GM19452 (cell line): ENCODE measurements around the gene CEPT1.

Source experiments
- ATAC-seq: cut with Tn5 transposase; IDR thresholded peaks from one replicate; pipeline ENCODE4 v1.9.1; 2021; ENCODE audit not compliant: unreplicated experiment

CEPT1 gene

GRCh38 chr1:111145963-111146768, 6.1 kb downstream of the CEPT1 start:
- no peak for ATAC-seq

- ATAC-seq = no peak
Measured at GRCh38 chr1:111147948-111148347, 7.9 kb downstream of the CEPT1 start.

- peak; percentile 52 for ATAC-seq
Measured at GRCh38 chr1:111148376-111148881, 8.4 kb downstream of the CEPT1 start.

GRCh38 chr1:111151838-111152237, 11.8 kb downstream of the CEPT1 start:
- ATAC-seq = no peak

GRCh38 chr1:111154021-111154999, 14.3 kb downstream of the CEPT1 start:
- no peak for ATAC-seq

GRCh38 chr1:111157431-111157830, 17.4 kb downstream of the CEPT1 start:
- no peak for ATAC-seq

- ATAC-seq = no peak
Measured at GRCh38 chr1:111161843-111162487, 21.9 kb downstream of the CEPT1 start.

GRCh38 chr1:111162488-111162880, 22.5 kb downstream of the CEPT1 start:
- no peak for ATAC-seq

- ATAC-seq = no peak
Measured at GRCh38 chr1:111163363-111163762, 23.3 kb downstream of the CEPT1 start.

- ATAC-seq = no peak
Measured at GRCh38 chr1:111164151-111164550, 24.1 kb downstream of the CEPT1 start.

GRCh38 chr1:111172463-111172862, 32.4 kb downstream of the CEPT1 start:
- no peak for ATAC-seq

GRCh38 chr1:111174070-111174469, 34.0 kb downstream of the CEPT1 start:
- ATAC-seq = no peak

- ATAC-seq = no peak
Measured at GRCh38 chr1:111175349-111175748, 35.3 kb downstream of the CEPT1 start.

- no peak for ATAC-seq
Measured at GRCh38 chr1:111176678-111177077, 36.7 kb downstream of the CEPT1 start.

- no peak for ATAC-seq
Measured at GRCh38 chr1:111179968-111180533, 40.0 kb downstream of the CEPT1 start.

GRCh38 chr1:111182052-111182451, 42.0 kb downstream of the CEPT1 start:
- ATAC-seq = no peak

- ATAC-seq = no peak
Measured at GRCh38 chr1:111183308-111184069, 43.5 kb downstream of the CEPT1 start.

GRCh38 chr1:111184663-111185062, 44.6 kb downstream of the CEPT1 start:
- no peak for ATAC-seq

GRCh38 chr1:111190931-111191451, 51.0 kb downstream of the CEPT1 start:
- ATAC-seq = no peak

GRCh38 chr1:111191496-111191895, 51.5 kb downstream of the CEPT1 start:
- no peak for ATAC-seq
